OCI-LY3 (cell line): ENCODE results near the gene NFAM1.

Source experiments
- CTCF ChIP-seq: fragments of 200-600, 300-600 bp; sonication (generic); IDR thresholded peaks from 2 replicates; pipeline ENCODE4 v1.5.1; 2014; ENCODE audit warnings: antibody characterized with exemption, low read length, low read depth
- EZH2phosphoT487 ChIP-seq: fragments of 200-600 bp; shearing (Covaris generic); IDR thresholded peaks from 2 replicates; pipeline ENCODE4 v1.6.1; 2018; ENCODE audit warnings: antibody characterized with exemption, mixed run types, low read depth

- no peak for TF ChIP-seq CTCF
- no peak for TF ChIP-seq EZH2phosphoT487
These were observed 78.1 kb downstream of the NFAM1 start for GRCh38 chr22:42353883-42354727.
